HL-60/S4 treated with retinoic acid at 250 ng/mL for 4 days and 3 days (cell line): ENCODE data around the gene TMEM30B.
"Not testable (repeated sequence)": the region's sequence is repeated elsewhere in the genome, so short reads cannot be mapped to it uniquely, and the experiment has no call there.

Experiments used
- in situ Hi-C: fragments of 300-500 bp; cut with MboI; formaldehyde crosslinking; loops from 2 replicates; pipeline ENCODE4 v1.7.0; 2022; ENCODE audit warnings: low sequenced_read_pairs

TMEM30B gene, protein sequence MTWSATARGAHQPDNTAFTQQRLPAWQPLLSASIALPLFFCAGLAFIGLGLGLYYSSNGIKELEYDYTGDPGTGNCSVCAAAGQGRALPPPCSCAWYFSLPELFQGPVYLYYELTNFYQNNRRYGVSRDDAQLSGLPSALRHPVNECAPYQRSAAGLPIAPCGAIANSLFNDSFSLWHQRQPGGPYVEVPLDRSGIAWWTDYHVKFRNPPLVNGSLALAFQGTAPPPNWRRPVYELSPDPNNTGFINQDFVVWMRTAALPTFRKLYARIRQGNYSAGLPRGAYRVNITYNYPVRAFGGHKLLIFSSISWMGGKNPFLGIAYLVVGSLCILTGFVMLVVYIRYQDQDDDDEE

DNA sequence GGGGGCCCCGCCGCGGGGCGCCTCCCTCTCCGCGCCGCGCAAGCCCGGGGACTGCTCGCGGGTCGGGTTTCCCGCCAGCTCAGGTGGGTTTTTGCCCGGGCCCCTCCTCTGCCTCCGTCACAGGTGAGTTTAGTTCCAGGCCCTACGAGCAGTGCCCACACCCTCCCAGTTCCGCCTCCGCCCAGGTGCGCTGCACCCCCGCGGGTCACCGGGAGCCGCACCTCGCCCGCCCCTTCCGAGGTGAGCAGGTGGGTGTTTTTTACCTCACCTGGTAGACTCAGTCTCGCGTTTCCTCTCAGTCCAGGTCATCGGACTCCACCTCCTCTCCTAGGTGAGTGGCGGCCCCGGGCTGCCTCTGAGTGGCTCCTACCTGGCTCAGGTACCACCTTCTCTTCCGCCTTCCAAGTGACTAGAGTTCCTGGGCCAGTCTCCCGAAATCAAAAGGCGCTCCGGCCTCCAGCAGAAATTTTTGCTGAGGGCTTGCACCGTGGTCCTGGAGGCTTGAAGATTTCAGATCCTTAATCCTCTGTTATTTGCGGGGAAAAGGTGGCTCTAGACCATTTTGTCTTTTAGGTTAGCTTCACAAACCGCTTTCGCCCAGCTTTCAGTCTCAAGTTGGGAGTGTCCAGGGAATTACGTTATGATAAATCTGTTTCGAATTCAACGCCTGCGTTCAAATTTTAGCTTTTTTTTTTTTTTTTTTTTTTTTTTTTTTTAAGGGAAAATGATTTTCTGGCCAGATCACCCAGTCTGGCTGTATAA is at the start of gene TMEM30B:
TSS of gene TMEM30B (minus strand) at position 153 of the 762 bp plus-strand sequence. CDS start 191 bp downstream, outside the sequence.
- in situ Hi-C loops: no loop called here

- in situ Hi-C loops: no loop called here
These were observed 49.4 kb upstream of the TMEM30B start for GRCh38 chr14:61330511-61330910.

GRCh38 chr14:61329478-61330051 is 48.4 kb upstream of the TMEM30B start:
- in situ Hi-C loops: no loop called here

DNA sequence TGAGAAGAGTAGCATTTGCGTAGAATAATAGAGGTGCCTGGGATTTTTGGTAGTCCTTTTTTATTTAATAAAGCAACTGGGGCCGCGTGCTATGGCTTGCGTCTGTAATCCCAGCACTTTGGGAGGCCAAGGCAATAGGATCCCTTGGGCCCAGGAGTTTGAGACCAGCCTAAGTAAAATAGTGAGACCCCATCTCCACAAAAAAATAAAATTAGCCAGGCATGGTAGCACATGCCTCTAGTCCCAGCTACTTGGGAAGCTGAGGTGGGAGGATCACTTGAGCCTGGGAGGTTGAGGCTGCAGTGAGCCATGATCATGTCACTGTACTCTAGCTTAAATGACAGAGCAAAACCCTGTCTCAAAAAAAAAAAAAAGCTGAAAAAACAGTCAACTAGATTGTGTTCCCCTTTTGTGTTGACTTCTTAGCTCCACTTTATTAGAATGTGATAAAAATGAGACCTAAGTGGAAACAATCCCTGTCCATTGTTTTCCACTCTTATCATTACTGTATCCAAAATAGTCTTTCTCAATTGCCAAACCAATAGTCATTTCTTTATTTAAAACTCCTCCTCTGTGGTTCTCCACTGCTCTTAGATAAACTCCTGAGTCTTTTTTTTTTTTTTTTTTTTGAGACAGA is 47.6 kb upstream of the TMEM30B start:
- in situ Hi-C loops: no loop called here

DNA sequence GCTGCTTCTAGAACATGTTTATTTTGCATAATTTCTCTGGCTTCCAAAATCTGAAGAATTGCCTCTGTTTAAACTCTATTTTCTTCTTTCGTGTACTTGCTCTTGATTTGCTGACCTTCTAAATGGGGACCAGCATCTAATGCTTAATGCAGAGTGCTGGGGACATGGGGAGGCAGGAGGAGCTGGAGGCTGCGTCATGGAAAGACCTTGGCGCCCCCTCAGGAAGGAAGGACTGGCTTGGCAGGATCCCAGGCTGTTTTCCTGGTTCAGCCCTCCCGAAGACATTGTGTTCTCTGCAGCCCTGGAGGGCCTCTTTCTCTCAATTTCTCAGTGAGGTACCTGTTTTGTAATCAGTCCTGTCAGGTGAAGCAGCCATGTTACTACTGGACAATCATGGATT is 45.7 kb upstream of the TMEM30B start:
- in situ Hi-C loops: no loop called here

DNA sequence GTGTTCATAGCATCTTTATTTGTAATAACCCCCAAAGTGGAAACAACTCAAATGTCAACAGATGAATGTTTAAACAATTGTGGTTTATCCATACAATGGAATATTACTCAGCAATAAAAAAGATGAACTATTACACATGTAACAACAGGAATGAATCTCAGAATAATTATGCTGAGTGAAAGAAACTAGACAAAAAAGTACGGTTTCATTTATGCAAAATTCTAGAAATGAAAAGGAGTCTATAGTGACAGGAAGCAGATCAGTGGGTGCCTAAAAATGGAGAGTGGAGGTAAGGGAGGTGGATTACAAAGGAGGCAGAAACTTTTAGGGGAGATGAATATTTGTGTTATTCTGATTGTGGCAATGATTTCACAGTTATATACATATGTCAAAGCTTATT is 45.0 kb upstream of the TMEM30B start:
- in situ Hi-C loops: no loop called here

- in situ Hi-C loops: no loop called here
These were observed 44.0 kb upstream of the TMEM30B start for GRCh38 chr14:61325166-61325565.

DNA sequence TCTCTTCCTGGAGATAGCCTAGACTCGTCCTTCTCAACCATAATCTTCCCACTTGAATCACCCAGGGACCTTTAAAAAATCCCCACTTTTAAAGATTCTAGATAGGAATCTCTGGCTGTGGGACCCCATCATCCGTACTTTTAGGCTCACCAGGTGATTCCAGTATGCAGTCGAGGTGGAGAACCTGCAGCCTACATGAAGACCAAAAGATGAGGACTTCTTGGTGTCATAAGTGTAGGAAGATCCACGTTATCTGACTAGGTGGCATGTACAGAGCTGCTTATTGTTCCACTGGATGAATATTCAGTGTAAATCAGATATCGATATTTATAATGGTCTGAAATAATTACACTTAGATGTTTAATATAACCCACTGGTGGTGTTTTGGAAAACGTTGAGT is 42.8 kb upstream of the TMEM30B start:
- in situ Hi-C loops: no loop called here

GRCh38 chr14:61322799-61323290 is 41.7 kb upstream of the TMEM30B start:
- in situ Hi-C loops: no loop called here

DNA sequence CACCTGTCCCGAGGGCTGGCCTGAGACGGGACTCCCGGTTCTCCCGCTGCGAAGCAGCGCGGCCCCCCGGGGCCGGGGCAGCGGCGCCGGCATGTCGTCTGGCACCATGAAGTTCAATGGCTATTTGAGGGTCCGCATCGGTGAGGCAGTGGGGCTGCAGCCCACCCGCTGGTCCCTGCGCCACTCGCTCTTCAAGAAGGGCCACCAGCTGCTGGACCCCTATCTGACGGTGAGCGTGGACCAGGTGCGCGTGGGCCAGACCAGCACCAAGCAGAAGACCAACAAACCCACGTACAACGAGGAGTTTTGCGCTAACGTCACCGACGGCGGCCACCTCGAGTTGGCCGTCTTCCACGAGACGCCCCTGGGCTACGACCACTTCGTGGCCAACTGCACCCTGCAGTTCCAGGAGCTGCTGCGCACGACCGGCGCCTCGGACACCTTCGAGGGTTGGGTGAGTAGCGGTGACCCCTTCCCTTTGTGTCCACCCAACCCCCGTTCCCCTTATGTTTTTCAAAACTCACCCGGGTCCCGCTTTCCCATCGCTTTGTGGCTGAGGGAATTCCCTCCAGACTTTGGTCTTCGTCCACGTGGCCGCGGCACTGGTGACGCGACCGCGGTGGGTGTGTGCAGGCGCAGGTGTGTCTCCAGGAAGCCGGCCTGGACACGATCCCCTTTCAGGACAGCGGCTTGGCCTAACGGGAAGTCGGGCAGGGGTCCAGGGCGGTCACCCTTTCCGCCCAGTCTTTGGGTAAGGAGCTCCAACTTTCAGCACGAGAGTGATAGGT is 41.1 kb upstream of the TMEM30B start:
- in situ Hi-C loops: no loop called here

- in situ Hi-C loops: no loop called here
These were observed 40.4 kb upstream of the TMEM30B start, which contains the start of gene PRKCH for GRCh38 chr14:61321385-61322010. Gene PRKCH (plus strand): TSS chr14:61321579. CDS start chr14:61322102, 523 bp downstream.

- in situ Hi-C loops: no loop called here
These were observed 39.8 kb upstream of the TMEM30B start for GRCh38 chr14:61320806-61321384.

DNA sequence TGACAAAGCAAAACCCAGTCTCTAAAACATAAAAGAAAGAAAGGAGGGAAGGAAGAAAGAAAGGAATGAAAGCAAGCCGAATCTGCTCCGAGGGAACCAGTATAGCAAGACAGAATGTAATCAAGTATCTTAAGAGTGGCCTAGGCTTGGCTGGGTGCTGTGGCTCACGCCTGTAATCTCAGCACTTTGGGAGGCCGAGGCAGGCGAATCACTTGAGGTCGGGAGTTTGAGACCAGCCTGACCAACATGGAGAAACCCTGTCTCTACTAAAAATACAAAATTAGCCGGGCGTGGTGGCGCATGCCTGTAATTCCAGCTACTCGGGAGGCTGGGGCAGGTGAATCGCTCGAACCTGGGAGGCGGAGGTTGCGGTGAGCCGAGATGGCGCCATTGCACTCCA is 39.0 kb upstream of the TMEM30B start:
- in situ Hi-C loops: not testable (repeated sequence)

DNA sequence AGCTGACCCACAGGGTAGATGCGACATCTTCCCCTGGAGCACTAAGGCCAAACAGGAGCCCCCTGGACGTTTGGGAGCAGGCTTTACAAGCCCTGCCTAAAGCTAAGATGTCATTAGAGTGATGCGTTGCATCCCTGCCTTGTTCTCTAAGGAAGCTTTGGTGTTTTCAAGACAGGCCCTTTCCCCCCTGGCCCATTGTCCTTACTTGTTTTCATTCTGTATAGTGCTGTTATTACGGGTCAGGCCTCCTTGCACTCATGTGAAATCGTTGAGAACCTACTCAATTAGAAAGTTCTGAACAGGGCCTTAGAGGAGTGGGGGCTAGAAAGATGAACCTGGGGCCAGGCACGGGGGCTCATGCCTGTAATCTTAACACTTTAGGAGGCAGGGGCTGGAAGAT is 38.6 kb upstream of the TMEM30B start:
- in situ Hi-C loops: no loop called here

- in situ Hi-C loops: no loop called here
These were observed 37.9 kb upstream of the TMEM30B start for GRCh38 chr14:61319086-61319485.

DNA sequence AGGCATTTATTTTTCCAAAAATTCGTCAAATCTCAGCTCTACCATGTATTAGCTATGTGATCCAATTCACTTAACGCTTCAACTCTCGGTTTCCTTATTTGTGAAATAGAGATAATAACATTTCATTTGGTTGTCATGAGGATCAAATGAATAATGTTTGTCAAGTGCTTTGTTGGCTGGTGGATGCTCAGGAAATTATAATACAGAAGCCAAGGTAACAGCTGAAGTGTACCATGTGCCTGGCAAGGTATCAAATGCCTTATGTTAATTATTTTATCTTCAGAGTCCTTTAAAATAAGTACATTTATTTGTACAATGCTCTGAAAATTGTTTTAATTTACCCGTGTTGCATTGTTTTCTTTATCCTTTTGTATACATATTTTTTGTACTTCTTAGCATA is 34.2 kb upstream of the TMEM30B start:
- in situ Hi-C loops: no loop called here

DNA sequence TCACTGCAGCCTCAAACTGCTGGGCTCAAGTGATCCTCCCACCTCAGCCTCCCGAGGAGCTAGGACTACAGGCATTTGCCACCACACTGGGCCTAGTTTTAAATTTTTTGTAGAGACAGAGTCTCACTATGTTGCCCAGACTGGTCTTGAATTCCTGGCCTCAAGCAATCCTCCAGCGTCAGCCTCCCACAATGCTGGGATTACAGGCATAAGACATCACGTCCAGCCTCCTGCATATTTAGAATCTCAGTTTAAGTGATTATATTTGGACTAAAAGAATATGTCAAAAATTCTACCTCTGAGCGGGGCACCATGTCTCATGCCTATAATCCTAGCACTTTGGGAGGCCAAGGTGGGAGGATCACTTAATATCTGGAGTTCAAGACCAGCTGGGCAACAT is 27.6 kb upstream of the TMEM30B start:
- in situ Hi-C loops: not testable (repeated sequence)

GRCh38 chr14:61308198-61308597 is 27.1 kb upstream of the TMEM30B start:
- in situ Hi-C loops: no loop called here

GRCh38 chr14:61304688-61305087 is 23.6 kb upstream of the TMEM30B start:
- in situ Hi-C loops: no loop called here

DNA sequence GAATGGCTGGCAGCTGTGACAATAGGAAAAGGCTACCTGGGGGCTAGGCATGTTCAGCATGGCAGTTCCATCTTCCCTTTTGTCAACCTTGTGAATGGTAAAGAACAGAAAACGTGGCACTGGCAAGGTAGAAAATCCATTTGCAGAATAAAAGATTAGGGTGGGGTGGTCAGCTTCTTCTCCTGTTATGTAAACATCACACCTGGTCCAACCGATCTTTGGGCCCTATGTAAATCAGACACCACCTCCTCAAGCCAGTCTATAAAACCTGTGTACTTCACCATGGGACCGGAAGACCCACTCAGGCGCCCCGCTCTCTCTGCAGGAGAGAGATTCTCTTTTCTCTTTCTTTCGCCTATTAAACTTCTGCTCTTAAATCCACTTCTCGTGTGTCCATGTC is 19.6 kb upstream of the TMEM30B start:
- in situ Hi-C loops: no loop called here
